Measurements from ENCODE around the gene TSSC4.

- peak; percentile 80 for TF ChIP-seq CTCF (conservative IDR thresholded peaks at IDR 0.05)
- TF ChIP-seq EZH2 (IDR thresholded peaks at IDR 0.05; ENCODE audit: low read depth) = no peak
Measured at GRCh38 chr11:2400069-2400761, at the start of gene TSSC4.

Data from PC-9 (cell line).